ENCODE measurements around the gene OSBPL9.

DNA sequence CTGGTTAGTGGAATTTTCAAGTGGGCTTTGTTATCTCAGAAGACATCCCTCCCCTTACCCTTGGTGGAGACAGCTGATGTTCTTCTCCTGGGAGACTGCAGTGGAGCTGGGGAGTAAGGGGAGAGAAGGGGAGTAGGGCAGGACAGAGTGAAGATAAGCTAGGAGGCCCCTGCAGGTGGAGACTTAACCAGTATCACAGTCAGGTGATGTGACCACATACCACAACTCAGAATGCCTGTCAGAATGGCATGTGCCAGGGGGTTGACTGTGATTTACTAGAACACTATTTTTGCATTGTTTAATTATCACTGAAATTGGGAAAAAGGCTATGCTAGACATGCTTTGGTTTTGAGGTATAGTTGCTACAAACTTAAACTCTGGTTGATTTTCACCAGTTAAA is 137.1 kb downstream of the OSBPL9 start:
- TF ChIP-seq, protein P1, sequence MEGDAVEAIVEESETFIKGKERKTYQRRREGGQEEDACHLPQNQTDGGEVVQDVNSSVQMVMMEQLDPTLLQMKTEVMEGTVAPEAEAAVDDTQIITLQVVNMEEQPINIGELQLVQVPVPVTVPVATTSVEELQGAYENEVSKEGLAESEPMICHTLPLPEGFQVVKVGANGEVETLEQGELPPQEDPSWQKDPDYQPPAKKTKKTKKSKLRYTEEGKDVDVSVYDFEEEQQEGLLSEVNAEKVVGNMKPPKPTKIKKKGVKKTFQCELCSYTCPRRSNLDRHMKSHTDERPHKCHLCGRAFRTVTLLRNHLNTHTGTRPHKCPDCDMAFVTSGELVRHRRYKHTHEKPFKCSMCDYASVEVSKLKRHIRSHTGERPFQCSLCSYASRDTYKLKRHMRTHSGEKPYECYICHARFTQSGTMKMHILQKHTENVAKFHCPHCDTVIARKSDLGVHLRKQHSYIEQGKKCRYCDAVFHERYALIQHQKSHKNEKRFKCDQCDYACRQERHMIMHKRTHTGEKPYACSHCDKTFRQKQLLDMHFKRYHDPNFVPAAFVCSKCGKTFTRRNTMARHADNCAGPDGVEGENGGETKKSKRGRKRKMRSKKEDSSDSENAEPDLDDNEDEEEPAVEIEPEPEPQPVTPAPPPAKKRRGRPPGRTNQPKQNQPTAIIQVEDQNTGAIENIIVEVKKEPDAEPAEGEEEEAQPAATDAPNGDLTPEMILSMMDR (IDR thresholded peaks at IDR 0.05 in 4 of 5, conservative IDR thresholded peaks at IDR 0.05 in 1 of 5) = no peak
- no peak for TF ChIP-seq POLR2A (IDR thresholded peaks at IDR 0.05)
